ENCODE results near the gene SLA2.

GRCh38 chr20:36642136-36642535 lies 3.9 kb downstream of the SLA2 start:
- TF ChIP-seq CTCF (conservative IDR thresholded peaks at IDR 0.05; ENCODE audit: low read length), result no peak
- no peak for TF ChIP-seq EZH2phosphoT487 (IDR thresholded peaks at IDR 0.05; ENCODE audit: borderline replicate concordance)

Data from Loucy (cell line).